ENCODE data around the gene CCDC86.
"Not testable (repeated sequence)": the region's sequence is repeated elsewhere in the genome, so short reads cannot be mapped to it uniquely, and the experiment has no call there.

The CCDC86 gene, protein sequence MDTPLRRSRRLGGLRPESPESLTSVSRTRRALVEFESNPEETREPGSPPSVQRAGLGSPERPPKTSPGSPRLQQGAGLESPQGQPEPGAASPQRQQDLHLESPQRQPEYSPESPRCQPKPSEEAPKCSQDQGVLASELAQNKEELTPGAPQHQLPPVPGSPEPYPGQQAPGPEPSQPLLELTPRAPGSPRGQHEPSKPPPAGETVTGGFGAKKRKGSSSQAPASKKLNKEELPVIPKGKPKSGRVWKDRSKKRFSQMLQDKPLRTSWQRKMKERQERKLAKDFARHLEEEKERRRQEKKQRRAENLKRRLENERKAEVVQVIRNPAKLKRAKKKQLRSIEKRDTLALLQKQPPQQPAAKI

DNA sequence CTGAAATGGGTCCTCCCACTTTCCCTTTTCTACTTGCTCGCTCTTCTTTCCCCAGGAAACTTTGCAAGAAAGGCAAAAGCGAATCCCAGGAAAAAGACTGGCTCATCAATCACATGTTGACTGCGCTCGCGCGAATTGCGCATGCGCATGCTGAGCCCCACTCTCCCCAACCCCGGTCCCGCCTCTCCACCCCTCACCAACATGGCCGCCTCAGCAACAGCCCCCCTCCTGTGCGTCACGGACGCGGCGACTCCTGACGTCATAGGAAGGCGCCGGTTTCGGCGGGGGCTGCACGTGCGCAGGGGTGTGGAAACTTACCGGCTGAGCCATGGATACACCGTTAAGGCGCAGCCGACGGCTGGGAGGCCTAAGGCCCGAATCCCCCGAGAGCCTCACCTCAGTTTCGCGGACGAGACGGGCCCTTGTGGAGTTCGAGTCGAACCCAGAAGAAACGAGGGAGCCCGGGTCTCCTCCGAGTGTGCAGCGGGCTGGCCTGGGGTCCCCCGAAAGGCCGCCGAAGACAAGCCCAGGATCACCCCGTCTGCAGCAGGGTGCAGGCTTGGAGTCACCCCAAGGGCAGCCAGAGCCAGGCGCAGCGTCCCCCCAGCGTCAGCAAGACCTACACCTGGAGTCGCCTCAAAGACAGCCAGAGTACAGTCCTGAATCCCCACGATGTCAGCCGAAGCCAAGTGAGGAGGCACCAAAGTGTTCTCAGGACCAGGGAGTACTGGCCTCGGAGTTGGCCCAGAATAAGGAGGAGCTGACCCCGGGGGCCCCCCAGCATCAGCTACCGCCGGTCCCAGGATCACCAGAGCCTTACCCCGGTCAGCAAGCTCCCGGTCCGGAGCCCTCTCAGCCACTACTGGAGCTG lies at the start of gene CCDC86:
CCDC86 (plus strand) TSS at position 317 of the 871 bp plus-strand sequence; CDS start at position 329, 12 bp downstream.
- DNase-seq: peak; percentile 87

DNA sequence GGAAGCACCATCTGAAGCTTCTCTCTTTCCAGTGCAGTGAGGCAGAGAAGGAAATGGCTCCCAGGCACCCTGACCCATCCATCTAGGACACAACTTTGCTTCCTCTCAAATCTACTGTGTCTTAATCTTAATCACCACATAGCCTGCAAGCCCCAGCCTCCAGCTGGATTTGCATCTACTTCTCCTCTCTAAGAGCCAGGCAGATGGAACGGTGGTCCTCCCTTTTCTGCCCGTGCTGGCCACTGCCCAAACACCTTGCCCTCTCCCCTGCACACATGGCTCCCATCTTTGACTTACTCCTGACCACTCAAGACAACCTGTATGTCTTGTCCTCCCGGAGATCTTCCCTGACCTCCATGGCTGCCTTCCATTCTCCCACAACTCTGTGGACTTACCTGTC lies 49.4 kb upstream of the CCDC86 start:
- no peak for DNase-seq

DNA sequence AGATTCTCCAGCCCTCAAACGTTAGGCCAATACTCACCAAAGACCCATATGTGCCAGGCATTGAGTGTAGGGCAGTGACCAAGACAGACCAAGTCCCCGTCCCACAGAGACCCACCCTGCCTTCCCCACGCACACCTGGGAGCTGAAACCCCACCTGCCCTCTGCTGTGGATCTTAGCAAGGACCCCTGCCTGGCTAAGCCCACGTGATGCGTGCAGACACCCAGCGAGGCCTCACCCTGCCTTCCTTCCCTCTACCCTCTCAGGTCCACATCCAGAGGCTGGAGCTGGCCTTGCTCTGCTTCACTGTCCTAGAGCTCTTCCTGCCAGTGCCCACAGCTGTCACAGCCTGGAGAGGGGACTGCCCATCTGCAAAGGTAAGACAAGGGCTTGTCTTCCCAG lies 46.6 kb upstream of the CCDC86 start:
- no peak for DNase-seq

DNA sequence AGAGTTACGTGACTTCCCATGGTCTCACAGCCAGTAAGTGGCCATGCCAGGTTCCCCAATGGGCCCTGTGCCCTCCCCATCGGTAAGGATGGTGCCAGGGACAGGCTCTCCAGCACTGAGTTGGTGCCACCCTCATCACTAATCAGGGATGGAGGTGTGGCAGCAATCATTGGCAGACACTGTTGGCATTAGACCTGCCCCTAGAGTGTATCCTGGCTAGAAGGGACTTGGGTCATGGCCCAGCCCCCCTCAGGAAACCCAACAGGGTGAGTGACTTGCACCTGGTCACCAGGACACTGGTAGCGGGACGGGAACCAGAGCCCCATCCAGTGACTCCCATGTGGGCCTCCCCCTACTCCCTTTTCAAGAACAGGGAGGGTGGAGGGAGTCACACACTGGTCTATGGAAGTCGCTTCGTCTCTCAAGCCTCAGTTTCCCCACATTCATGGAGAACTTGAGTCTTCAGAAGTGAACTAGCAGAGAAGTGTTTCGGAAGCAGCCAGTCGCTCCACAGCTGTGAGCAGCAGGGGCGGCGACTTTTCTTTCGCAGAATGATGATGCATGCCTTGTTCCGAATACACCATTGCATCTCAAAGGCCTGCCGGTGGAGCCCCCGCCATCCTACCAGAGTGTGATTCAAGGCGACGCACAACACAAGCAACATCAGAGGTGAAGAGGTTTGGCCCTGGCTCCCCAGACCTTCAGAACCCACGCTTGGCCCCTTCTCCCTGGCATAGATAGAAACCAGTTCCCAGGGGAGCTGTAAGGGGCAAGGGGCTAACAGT lies 43.9 kb upstream of the CCDC86 start:
- no peak for DNase-seq

DNA sequence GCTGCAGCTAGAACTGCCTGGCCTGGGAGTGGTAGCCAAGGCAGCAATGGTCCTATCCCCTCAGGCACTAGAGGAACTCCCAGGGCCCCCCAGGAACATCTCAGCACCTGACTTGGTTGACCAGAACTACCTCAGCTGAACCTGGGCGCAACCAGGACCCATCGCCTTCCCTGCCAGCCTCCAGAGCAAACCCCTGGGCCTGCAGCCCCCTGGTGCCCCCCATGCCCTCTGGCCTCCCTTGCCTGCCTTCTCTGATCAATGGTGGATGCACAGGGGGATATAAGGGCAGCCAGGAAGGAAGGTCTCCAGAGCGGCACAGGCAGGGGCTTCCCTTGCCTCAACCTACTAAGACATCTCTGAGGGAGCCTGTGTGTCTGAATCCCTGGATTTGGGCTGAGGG lies 43.3 kb upstream of the CCDC86 start:
- DNase-seq: no peak

DNA sequence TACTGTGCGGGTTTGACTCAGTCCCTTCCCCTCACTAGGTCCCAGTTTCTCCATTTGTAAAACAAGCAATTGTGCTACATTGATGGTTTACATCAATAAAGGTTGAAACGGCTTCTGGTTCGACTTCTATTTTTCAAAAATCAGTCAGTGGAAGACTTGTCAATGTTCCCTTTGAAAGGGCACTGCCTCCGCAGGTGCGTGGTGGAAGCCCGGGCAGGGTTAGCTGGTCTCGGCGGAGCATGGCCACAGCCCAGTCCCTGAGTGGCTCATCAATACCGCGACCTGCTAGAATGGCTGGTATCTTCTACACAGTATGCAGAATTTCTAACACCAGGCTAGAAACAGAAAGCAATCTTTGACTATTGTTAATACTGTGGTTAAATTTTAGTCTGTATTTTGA lies 40.7 kb upstream of the CCDC86 start:
- no peak for DNase-seq

DNA sequence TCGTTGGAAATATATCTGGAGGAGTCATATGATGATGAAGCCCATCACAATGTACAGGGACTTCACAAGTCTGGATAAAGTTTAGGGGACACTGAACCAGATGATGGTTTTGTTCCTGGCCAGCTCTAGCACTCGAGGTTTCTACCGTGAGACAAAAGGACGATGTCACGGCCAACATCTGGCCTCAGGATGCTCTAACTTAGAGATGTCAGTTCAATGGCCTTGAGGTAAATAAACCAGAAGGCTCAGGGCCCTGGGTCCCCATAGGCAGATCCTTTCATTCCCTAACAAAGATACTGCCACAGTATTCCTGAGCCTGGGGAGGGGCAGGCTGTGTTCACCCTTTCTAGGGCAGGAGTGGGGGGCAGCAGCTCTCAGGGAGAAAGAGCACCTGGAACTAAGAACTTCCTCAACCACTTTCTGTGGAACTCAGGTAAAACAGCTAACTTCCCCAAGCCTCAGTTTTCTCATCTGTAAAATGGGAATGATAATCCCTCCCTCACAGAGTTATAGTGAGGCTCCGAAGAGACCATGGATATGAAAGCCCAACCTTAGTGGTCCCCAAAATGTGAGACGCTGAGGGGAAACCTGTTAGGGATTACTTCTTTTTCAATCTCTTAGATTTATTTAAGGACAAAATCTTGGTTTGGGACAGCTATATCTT lies 38.5 kb upstream of the CCDC86 start:
- no peak for DNase-seq

DNA sequence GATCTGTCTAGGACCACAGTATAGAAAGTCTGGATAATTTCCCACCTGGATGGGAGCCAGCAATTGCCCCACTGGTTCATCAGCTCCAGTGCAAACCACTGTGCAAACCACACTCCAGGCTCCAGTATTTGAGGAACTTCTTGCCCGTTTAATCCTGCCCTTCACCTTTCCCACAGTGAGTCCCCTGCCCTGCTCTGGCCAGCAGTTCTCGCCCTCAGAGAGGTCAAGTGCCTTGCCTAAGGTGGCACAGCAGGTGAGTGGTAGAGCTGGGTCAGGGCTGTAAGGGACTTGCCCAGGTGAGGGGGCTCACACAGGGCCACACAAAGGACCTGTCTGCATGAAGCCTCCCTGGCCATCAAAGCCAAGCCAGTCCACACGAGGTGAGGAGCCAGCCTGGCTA lies 32.7 kb upstream of the CCDC86 start:
- DNase-seq: no peak

DNA sequence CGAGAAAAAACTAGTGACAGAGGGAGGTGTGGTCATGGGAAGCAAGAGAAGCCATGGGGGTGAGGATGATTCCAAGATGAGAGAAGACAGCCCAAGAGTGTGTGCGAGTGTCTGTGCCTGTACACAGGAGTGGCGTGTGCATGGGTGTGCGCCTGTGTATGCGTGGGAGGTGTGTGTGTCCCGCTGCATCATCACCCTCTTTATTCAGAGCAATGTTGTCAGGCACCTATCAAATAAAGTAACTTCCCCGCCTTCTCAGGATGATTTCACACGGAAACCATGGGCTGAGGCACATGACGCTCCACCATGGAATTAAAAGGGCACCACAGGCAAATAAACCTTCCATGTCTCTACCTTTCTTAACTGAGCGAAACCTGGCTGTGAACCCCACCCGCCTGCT lies 32.2 kb upstream of the CCDC86 start:
- no peak for DNase-seq

DNA sequence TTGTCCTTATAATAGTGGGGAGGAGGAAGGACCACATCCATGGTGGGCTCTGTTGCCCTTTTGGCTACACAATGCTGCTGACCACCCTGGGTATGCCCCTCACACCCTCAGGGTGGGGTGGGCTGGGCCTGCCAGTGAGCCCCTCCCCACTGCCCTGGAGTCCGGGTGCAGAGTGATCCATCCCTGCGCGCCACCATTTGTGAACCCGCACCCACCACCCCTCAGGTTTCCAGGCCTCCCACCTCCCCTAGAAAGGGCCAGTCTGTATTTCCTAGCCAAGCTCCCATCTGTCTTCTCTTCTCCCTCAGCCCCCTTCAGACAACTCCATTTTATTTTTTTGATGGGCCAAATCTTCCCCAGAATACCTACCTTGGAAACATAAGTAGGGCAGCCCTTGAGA lies 31.8 kb upstream of the CCDC86 start:
- DNase-seq: no peak

DNA sequence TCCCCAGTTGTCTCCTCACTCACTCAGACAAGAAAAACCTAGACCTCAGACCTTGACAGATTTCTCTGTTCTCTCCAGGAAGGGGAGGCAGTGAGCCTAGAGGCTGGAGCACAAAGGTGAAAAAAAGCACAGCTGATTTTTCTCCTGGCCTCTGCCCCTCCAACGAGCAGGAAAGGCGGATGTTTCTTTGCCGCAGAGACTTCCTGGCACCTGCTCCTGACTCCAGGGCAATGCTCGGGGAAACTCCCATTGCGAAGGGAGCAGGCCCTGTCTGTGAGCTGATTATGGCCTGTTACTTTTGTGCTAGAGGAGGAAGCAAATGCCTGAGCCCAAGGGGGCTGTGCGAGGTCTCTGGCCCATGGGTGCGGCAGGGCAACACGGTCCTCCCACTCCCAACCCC lies 31.3 kb upstream of the CCDC86 start:
- no peak for DNase-seq

DNA sequence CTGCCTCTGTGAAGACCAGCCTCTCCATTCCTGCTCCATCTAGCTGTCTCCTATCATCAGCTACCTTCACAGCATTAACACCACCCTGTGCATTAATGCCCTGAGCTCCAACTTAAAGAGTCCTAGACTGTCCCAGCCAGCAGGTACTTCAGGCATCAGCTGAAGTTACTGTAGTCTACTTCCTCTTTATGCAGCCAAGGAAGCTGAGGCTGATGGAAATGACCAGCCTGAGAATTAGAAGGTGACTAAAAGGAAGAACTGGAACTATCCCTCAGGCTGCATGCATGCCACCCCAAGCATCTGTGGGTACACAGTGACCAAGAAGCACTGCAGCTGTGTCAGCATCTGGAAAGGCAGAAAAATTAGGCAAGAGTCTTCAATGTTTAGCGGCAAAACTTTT lies 28.6 kb upstream of the CCDC86 start:
- no peak for DNase-seq

DNA sequence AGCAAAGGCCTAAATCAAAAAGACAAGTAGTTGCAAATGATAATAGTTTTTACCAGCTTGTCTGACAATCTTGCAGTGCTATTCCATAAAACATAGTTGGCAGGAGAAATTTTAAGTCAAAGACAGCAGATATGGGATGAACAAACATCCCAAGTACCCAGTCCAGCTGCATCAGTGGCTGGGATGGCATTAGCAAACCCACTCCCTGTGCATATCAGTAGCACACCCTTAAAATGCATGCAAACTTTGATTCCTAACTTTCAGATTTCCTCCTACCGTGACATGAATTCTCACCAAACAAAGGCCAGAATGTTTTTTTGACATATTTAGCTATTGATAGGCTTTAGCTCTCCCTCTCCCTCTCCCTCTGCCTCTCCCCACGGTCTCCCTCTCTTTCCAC lies 27.8 kb upstream of the CCDC86 start:
- DNase-seq: no peak

DNA sequence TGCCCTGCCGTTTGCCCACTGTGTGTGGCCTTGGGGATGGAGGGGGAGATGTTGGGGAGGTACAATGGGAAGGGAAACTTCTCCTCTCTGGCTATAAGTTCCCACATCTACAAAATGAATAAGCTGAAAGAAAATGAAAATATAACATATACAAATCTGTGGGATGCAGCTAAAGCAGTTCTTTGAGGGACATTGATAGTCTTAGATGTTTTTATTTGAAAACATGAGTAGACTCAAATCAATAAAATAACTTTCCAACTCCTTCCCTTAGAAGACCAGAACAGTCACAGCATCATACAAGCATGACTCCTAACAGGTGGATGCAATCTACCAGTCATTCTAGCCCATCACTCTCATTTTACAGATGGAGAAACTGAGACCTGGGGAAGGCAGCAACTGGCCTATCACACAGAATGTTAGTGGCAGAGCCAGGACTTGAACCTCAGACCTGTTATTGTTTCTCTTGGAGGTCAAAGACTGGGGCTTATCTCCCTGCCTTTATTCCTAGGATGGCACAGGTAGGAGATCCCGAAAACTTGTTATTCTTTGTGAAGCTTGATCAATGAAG lies 25.2 kb upstream of the CCDC86 start:
- DNase-seq: no peak

DNA sequence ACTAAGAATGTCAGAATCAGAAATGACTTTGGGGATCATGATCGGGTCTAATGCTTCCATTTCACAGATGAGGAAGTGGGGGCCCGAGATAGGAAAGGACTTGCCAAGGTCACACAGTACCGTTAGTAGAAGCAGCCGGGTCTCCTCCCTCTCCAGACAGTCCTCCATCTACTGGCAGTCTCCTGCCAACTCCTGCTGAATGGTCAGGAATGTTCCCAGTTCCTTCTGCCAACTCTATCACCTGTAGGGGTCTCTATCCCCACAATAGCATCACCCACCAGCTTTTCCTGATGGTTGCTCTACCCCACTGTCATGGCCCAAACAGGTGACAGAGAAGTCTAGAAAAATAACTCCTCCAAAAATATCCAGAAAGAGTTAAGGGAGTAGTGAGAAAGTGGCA lies 23.9 kb upstream of the CCDC86 start:
- DNase-seq: no peak

DNA sequence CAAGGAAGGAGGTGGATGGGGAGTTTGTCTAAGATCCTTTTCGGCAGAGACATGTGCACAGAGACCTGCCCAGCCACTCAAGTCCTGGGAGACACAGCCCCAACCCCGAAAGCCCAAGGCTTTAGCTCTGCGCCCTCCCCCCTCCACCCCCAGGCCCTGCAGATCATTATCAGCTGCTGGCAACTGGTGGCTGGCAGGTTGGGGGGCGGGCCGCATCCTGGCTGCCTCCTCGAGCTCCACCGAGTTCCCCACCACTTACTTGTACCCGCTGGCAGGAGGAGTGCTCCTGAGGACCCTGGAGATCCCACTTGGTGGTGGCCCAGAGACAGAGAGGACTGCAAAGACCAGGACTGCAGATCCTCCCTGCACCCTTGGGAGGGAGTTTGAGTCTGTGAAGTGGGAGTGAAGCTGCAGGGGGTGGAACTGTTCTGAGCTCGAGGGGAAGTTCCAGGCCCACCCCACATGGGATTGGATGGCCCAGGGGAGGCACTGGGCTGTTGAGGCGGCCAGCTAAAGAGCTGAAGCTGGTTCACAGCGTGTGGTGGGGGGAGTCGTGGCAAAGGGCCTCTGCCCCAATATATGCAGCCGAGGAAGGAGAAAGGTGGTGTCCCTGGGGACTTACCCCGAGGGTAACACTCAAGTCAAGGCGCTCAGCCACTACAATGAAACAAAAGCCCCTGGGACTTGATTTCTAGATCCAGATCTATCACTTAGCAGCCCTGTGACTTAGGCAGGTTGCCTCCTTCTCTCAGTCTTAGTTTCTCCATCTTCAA lies 19.9 kb upstream of the CCDC86 start:
- DNase-seq: no peak

DNA sequence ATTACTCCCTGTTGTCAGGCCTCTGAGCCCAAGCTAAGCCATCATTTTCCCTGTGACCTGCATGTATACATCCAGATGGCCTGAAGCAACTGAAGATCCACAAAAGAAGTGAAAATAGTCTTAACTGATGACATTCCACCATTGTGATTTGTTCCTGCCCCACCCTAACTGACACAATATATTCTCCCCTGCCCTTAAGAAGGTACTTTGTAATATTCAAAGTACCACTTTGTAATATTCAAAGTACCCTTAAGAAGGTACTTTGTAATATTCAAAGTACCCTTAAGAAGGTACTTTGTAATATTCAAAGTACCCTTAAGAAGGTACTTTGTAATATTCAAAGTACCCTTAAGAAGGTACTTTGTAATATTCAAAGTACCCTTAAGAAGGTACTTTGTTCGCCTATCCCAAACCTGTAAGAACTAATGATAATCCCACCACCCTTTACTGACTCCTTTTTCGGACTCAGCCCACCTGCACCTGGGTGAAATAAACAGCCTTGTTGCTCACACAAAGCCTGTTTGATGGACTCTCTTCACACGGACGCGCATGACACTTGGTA lies 18.1 kb upstream of the CCDC86 start:
- DNase-seq: not testable (repeated sequence)

DNA sequence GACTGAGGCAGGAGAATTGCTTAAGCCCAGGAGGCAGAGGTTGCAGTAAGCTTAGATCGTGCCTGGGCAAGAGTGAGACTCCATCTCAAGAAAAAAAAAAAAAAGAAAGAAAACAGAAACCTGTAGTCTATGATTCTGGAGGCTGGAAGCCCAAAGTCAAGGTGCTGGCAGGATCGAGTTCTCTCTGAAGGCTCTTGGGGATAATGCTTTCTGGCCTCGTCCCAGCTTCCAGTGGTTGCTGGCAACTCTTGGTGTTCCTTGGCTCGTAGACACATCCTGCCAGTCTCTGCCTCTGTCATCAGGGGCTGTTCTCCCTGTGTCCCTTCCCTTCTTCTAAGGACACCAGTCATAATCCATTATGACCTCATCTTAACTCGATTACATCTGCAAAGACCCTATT lies 16.8 kb upstream of the CCDC86 start:
- no peak for DNase-seq

DNA sequence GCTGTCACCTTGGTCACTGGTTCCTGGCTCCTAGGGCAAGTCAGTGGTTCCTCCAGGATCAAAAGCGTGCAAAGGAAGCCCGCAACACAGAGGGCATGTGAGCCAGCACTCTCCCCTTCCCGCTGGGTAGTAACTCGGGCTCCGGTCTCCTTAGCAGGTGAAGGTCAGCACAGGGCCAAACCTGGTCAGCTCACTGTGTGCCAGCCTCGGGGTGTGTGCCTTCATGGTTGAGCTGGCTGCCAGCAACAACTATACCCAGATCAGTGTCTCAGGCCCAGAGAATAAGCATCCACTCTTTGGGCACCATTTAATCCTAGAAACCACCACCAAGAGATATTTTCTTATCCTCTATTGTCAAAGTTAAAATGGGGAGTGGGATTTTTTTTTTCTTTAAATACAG lies 16.1 kb upstream of the CCDC86 start:
- no peak for DNase-seq

DNA sequence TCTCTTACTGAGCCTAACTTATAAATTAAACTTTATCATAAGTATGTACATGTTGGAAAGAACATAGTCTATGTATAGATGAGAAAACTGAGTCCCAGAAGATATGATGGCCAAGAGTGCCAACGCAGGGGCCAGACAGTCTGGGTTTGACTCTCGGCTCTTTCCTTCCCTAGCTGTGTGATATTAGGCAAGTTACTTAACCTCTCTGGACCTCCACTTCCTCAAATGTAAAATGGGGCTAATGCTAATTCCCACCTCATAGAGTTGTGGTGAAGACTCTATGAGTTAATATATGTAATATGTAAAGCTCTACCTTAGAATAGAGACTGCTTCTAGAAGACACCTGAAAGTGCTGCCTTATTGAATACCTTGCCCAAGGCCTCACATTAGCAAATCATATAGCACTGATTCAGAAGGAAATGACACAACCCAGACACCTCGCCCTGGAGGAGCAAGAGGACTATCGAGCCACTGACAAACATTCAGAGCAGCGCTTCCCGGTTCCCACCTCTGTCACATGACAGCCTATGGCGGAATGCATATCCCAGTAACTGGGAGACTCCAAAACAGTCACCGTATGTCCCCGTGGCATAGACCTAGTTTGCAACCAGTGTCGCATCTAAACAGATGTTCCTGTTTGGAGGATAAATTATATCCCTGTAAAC lies 11.3 kb upstream of the CCDC86 start:
- DNase-seq: no peak

DNA sequence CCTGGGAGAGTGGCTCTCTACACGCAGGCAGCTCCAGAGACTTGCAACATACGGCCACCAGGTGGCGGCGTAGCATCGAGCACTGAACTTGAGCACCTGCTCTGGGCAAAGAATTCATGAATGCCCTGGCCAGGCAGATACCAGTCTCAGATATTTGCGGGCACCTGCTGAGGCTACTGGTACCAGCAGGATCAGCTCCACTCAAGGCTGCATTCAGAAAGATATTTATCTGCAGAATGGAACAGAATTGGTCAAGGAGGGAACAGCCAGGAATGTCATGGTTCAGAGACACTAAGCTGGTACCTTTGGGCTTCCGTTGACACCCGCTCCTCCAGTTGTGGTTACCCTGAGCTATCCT lies 10.8 kb upstream of the CCDC86 start:
- DNase-seq: peak; percentile 92
